Measurements from ENCODE around the gene SLC17A8.
"Not testable (repeated sequence)": the region's sequence is repeated elsewhere in the genome, so short reads cannot be mapped to it uniquely, and the experiment has no call there.

The SLC17A8 gene

GRCh38 chr12:100356644-100357223, at the start of gene SLC17A8:
Gene SLC17A8 (plus strand): TSS chr12:100357074. CDS start chr12:100357392, 318 bp downstream.
- DNase-seq (ENCODE audit: low spot score), result no peak

GRCh38 chr12:100308138-100308537, 48.7 kb upstream of the SLC17A8 start:
- not testable (repeated sequence) for DNase-seq (ENCODE audit: low spot score)

DNA sequence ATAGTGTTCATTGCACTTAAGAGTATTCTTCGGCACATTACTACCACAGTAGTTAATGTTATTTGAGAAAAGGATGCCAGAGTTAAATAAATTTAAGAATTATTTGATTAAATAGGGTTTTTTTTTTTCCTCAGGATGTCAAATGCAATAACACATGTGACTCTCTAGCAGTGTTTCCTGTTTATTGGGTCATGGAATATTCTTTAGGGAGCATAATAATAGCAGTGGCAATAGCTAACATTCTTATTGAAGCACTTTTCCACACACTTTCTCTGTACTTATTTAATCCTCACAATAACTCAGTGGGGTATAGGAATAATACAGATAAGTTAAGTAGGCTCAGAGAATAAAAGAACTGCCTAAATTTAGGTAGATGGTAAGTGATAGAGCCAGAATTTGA, 45.6 kb upstream of the SLC17A8 start:
- no peak for DNase-seq (ENCODE audit: low spot score)

DNA sequence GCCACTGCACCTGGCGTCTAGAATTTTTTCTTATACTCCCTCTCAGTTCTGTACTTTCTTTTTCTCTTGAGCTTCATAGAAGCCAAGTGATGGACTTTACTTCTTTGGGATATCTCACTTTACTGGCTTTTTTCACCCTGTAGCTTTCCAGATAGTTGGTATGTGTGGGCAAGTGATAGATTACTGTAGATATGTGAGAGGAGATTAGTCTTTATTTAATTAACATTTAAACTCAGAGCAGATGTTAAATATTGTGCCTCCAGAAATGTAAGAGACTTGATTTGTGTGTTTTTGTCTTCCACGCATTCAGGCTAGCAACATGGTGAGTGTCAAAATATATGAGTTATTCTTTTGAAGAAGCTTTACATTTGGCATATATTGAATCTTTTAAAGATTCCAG, 39.5 kb upstream of the SLC17A8 start:
- no peak for DNase-seq (ENCODE audit: low spot score)

GRCh38 chr12:100324498-100324897, 32.4 kb upstream of the SLC17A8 start:
- DNase-seq (ENCODE audit: low spot score), result no peak

GRCh38 chr12:100326208-100326607, 30.7 kb upstream of the SLC17A8 start:
- no peak for DNase-seq (ENCODE audit: low spot score)

DNA sequence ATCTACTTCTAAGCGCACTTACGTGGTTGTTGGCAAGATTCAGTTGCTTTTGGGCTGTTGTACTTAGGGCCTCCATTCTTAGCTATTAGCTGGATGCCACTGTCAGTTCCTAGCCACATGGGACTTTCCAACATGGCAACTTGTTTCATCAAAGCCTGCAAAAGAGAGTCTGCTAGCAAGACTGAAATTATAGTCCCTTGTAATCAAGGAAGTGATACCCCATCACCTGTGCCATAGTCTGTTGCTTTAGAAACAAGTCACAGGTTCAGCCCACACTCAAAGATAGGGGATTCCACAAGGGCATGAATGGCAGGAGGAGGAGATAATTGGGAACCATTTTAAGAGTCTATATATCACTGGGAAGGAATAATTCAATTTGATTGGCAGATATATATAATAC, 27.1 kb upstream of the SLC17A8 start:
- DNase-seq (ENCODE audit: low spot score), result no peak

DNA sequence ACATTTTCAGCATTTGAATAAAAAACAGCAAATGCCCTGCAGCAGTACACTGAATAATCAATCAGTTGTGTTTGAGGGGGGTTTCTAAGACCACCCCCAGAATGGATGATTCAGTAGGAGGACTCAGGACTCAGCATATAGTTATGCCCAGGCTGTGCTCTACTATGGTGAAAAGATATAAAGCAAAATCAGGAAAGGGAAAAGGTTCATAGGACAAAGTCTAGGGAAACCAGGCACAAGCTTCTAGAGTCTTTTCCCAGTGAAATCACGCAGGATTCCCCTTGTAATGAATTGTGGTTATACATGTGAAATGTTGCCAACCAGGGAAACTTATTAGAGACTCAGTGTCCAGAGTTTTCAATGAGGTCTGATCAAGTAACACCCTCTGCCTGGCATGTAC, 25.0 kb upstream of the SLC17A8 start:
- DNase-seq (ENCODE audit: low spot score), result no peak

DNA sequence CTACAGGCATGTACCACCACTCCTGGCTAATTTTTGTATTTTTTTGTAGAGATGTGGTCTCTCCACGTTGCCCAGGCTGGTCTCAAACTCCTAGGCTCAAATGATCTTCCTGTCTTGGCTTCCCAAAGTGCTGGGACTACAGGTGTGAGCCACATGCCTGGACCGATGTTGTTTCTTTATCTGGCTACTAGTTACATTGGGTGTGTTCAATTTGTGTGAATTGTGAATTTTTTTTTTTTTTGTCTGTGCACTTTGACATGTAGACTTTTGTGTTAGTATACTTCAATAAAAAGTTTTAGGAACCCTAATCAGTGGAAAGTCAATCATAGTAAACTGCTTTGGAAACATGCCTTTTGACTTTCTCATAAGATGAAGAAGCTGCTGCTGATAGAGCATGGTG, 24.0 kb upstream of the SLC17A8 start:
- DNase-seq (ENCODE audit: low spot score), result no peak

GRCh38 chr12:100337299-100337698, 19.6 kb upstream of the SLC17A8 start:
- DNase-seq (ENCODE audit: low spot score), result no peak

DNA sequence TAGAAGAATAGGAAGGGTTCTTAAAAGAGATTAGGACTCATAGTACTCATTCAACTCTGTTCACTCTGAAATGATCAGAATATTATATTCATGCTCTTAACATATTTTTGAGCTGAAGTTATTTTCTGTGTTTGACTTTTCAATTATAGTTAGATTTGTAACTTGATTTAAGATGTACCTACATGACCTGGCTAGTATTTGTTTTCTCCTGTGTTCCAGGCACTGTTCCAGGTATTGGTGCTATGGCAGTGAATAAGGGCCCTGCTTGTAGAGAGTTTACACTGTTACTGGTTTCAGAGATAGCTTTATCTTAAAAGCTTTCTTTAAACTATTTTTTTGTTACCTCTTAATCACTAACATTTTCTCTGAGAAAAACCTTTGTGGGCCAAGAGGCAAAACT, 19.1 kb upstream of the SLC17A8 start:
- DNase-seq (ENCODE audit: low spot score), result no peak

- no peak for DNase-seq (ENCODE audit: low spot score)
Observed at GRCh38 chr12:100339071-100339470, 17.8 kb upstream of the SLC17A8 start.

- not testable (repeated sequence) for DNase-seq (ENCODE audit: low spot score)
Observed at GRCh38 chr12:100342897-100343296, 14.0 kb upstream of the SLC17A8 start.

GRCh38 chr12:100344351-100344750, 12.5 kb upstream of the SLC17A8 start:
- DNase-seq (ENCODE audit: low spot score), result not testable (repeated sequence)

GRCh38 chr12:100345020-100345767, 11.7 kb upstream of the SLC17A8 start:
- no peak for DNase-seq (ENCODE audit: low spot score)

DNA sequence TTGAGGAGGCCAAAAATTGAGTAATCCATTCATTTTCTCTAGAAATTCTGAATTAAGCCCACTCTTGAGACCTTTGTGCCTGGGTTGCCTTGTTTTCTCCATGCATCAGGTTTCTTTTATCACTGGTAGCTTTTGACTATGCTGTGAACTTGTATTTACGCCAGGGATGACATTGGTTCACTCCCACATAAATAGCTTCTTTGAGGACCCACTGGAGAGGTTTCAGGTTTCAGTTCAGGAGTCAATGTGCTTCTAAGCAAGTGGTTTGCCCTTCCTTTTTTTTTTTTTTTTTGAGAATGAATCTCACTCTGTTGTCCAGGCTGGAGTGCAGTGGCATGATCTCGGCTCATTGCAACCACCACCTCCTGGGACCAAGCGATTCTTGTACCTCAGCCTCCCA, 10.2 kb upstream of the SLC17A8 start:
- no peak for DNase-seq (ENCODE audit: low spot score)

- DNase-seq (ENCODE audit: low spot score), result peak; percentile 19
Observed at GRCh38 chr12:100348657-100349454, 8.0 kb upstream of the SLC17A8 start.

DNA sequence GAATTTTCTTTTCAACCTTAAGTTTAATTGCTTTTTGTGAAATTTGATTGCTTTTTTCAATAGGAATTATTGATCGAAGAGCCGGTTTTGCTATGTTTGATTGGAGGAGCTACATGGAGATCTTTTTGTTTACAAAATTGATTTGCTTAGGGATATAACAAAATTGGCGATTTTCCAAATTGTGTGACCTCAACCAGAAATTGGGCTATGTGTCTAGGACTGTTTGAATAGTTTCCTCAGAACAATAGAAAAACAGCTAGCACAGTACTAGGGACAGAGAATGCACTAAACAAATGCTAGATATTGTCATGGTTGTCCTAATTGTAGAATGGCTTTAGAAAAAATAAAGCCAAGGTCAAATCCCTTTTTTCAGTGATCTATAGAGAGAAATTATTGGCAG, 2.4 kb downstream of the SLC17A8 start:
- DNase-seq (ENCODE audit: low spot score), result no peak

DNA sequence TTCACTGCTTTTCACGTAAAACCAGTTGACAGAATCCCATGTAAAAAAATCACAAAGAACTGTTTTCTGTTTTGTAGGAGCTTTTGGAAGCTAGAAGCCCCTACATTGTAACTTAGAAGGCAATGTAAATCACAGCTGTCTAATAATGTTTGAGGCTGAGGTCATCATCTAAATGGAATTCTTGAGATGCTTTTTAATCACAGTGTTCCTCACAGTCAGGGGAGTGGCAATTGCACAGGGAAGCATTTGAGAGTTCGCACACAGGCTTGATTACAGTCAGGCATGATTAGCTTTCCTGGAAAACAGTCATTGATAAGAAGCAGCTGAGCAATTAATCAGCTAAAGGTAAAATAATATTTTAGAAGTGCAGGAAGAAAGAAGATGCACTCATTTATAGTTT, 2.9 kb downstream of the SLC17A8 start:
- no peak for DNase-seq (ENCODE audit: low spot score)

DNA sequence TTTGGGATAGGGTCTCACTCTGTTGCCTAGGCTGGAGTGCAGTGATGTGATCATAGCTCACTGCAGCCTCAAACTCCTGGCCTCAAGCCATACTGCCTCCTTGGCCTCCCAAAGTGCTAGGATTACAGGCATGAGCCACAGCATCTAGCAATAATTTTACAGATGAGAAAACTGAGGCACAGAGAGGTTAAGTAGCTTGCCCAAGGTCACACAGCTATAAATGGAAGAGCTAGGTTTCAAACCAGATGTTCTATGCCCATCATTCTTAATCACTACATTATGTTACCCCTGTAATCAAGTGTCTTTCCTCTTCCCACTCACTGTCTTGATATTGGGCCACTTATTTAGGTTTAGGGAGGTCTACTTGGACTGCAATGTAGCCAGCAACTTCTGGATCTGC, 3.6 kb downstream of the SLC17A8 start:
- DNase-seq (ENCODE audit: low spot score), result no peak

GRCh38 chr12:100364324-100364723, 7.5 kb downstream of the SLC17A8 start:
- no peak for DNase-seq (ENCODE audit: low spot score)

- DNase-seq (ENCODE audit: low spot score), result no peak
Observed at GRCh38 chr12:100365411-100365810, 8.5 kb downstream of the SLC17A8 start.

- DNase-seq (ENCODE audit: low spot score), result no peak
Observed at GRCh38 chr12:100368066-100368465, 11.2 kb downstream of the SLC17A8 start.
